Coronary artery (tissue), 2 donors: Measurements from ENCODE around the gene ANKRD11.
A peak's percentile ranks its signal among the peaks of the same experiment; 100 is the strongest.

Experiments used
- DNase-seq: peaks from one replicate; pipeline ENCODE4 v3.0.0-alpha.2; 2017; ENCODE audit warnings: low spot score
- H3K27ac ChIP-seq, 2 donors: fragments of 200-600 bp; sonication (generic); one replicate each; pipeline ENCODE4 v1.5.1; 2016 to 2019
- H3K4me3 ChIP-seq: fragments of 200-600 bp; sonication (generic); 2 replicates; pipeline ENCODE4 v1.5.1; 2016; ENCODE audit warnings: mild to moderate bottlenecking, moderate library complexity
- CTCF ChIP-seq: fragments of 200-600 bp; sonication (generic); IDR thresholded peaks from one replicate; pipeline ENCODE4 v1.5.1; 2019; ENCODE audit warnings: antibody characterized with exemption

The ANKRD11 gene

GRCh38 chr16:89420204-89420603, 70.2 kb downstream of the ANKRD11 start:
- Histone ChIP-seq H3K27ac (no peak overlapping the region), H3K4me3 (no peak overlapping the region)
- no peak for DNase-seq
- TF ChIP-seq CTCF: no peak

- Histone ChIP-seq H3K27ac (no peak overlapping the region), H3K4me3 (no peak overlapping the region)
- no peak for DNase-seq
- no peak for TF ChIP-seq CTCF
Measured at GRCh38 chr16:89418352-89418751, 72.0 kb downstream of the ANKRD11 start.

- DNase-seq: no peak
- H3K4me3 ChIP-seq: no peak overlapping the region
- H3K27ac ChIP-seq: no peak overlapping the region
- no peak for TF ChIP-seq CTCF
Measured at GRCh38 chr16:89417352-89417751, 73.0 kb downstream of the ANKRD11 start.

- Histone ChIP-seq H3K27ac (no peak overlapping the region), H3K4me3 (no peak overlapping the region)
- TF ChIP-seq CTCF: no peak
- DNase-seq: no peak
Measured at GRCh38 chr16:89413811-89414585, 76.4 kb downstream of the ANKRD11 start.

- Histone ChIP-seq H3K4me3 (no peak overlapping the region), H3K27ac (no peak overlapping the region)
- DNase-seq: no peak
- no peak for TF ChIP-seq CTCF
Measured at GRCh38 chr16:89412811-89413210, 77.5 kb downstream of the ANKRD11 start.

GRCh38 chr16:89411335-89411850, 79.0 kb downstream of the ANKRD11 start:
- no peak for TF ChIP-seq CTCF
- Histone ChIP-seq H3K27ac (no peak overlapping the region), H3K4me3 (peak overlapping the region; percentile 33)
- DNase-seq: no peak

- DNase-seq: peak; percentile 84
- TF ChIP-seq CTCF: no peak
- no peak overlapping the region for H3K27ac ChIP-seq
Measured at GRCh38 chr16:89410794-89411309, 79.5 kb downstream of the ANKRD11 start.

More at GRCh38 chr16:89410794-89411309, 79.5 kb downstream of the ANKRD11 start:
- peak overlapping the region; percentile 33 for H3K4me3 ChIP-seq
